Muscle of leg (tissue), 11 donors: ENCODE measurements around the gene NT5C1A. TPM values are rescaled to one million over a fixed set of nuclear protein-coding genes. Genes with fewer than 3 reads are reported as not detected.

Source experiments
- DNase-seq: peaks from one replicate; pipeline ENCODE4 v3.0.0; 2013
- H3K27ac ChIP-seq: one replicate; pipeline ENCODE4 v1.5.1; 2013; ENCODE audit warnings: mild to moderate bottlenecking, low read length, control low read depth
- H3K27me3 ChIP-seq: one replicate; pipeline ENCODE4 v1.6.1; 2013; ENCODE audit warnings: low read length; ENCODE audit not compliant: control insufficient read depth, insufficient read depth
- H3K36me3 ChIP-seq: one replicate; pipeline ENCODE4 v1.6.1; 2013; ENCODE audit warnings: low read length; ENCODE audit not compliant: control insufficient read depth, insufficient read depth
- H3K4me1 ChIP-seq: one replicate; pipeline ENCODE4 v1.6.1; 2013; ENCODE audit warnings: low read length; ENCODE audit not compliant: control insufficient read depth, insufficient read depth
- H3K4me3 ChIP-seq: one replicate; pipeline ENCODE4 v1.5.1; 2013; ENCODE audit warnings: low read length, control low read depth
- H3K9me3 ChIP-seq: replicated peaks from 2 replicates; pipeline ENCODE4 v1.6.1; 2013; ENCODE audit warnings: low read depth, low read length; ENCODE audit not compliant: control insufficient read depth
- WGBS: methylation state at CpG from one replicate; pipeline ENCODE4 v1.1.5; 2013; ENCODE audit warnings: missing lambda C conversion rate; ENCODE audit not compliant: insufficient coverage; 5-methylcytosine and 5-hydroxymethylcytosine counted together
- polyA plus RNA-seq, 8 donors: library from polyadenylated mRNA; unstranded; fragments of 120-200 nt; gene quantifications; one replicate each; pipeline versions ENCODE4 v1.2.1 to v1.2.3, GENCODE V29; 2013; ENCODE audit warnings: inconsistent platforms in 1 of 8, low replicate concordance in 1 of 8; ENCODE audit not compliant: insufficient read length in 8 of 8, insufficient read depth in 1 of 8
- total RNA-seq: library from RNA; stranded (reverse); fragments of 120-200 nt; gene quantifications from one replicate; pipeline ENCODE4 v1.2.4, GENCODE V29; 2013

Gene NT5C1A
- total and polyA plus RNA-seq, 9 donors, result 4.1 to 9.3 (median 6.3) TPM

GRCh38 chr1:39701049-39701439 lies 29.1 kb upstream of the NT5C1A start:
- WGBS, result 7% methylated on average over 10 of the region's 12 CpGs
- Histone ChIP-seq H3K27me3 (peaks cover 19% of the 10 kb centered on the region), H3K4me3 (no peak overlapping the region), H3K9me3 (no peaks in the 10 kb centered on the region), H3K27ac (no peak overlapping the region), H3K36me3 (no peaks in the 10 kb centered on the region), H3K4me1 (peaks cover 5% of the 10 kb centered on the region)
- no peak for DNase-seq

- H3K4me3 ChIP-seq, result no peak overlapping the region
- WGBS, result no CpG with 5 or more reads among the region's 3 CpGs
- H3K27me3 ChIP-seq, result peaks cover 22% of the 10 kb centered on the region
These were observed 28.4 kb upstream of the NT5C1A start for GRCh38 chr1:39700348-39700747.

GRCh38 chr1:39699419-39699818 lies 27.5 kb upstream of the NT5C1A start:
- Histone ChIP-seq H3K27ac (no peak overlapping the region), H3K4me1 (peaks cover 12% of the 10 kb centered on the region), H3K4me3 (no peak overlapping the region), H3K36me3 (no peaks in the 10 kb centered on the region), H3K27me3 (peaks cover 27% of the 10 kb centered on the region), H3K9me3 (no peaks in the 10 kb centered on the region)
- WGBS, result 92% methylated on average over 2 of the region's 3 CpGs
- no peak for DNase-seq

More at GRCh38 chr1:39700348-39700747, 28.4 kb upstream of the NT5C1A start:
- no peak for DNase-seq
- Histone ChIP-seq H3K9me3 (no peaks in the 10 kb centered on the region), H3K36me3 (no peaks in the 10 kb centered on the region), H3K27ac (no peak overlapping the region), H3K4me1 (peaks cover 5% of the 10 kb centered on the region)

GRCh38 chr1:39698568-39698967 lies 26.7 kb upstream of the NT5C1A start:
- no peak overlapping the region for H3K27ac ChIP-seq
- H3K4me1 ChIP-seq, result peaks cover 18% of the 10 kb centered on the region
- no peaks in the 10 kb centered on the region for H3K36me3 ChIP-seq
- H3K9me3 ChIP-seq, result no peaks in the 10 kb centered on the region
- peaks cover 31% of the 10 kb centered on the region for H3K27me3 ChIP-seq
- H3K4me3 ChIP-seq, result no peak overlapping the region
- WGBS, result 61% methylated on average over 4 of the region's 4 CpGs
- DNase-seq, result no peak

GRCh38 chr1:39696448-39696847 lies 24.5 kb upstream of the NT5C1A start:
- Histone ChIP-seq H3K27me3 (peaks cover 52% of the 10 kb centered on the region), H3K9me3 (no peaks in the 10 kb centered on the region), H3K27ac (no peak overlapping the region), H3K36me3 (no peaks in the 10 kb centered on the region), H3K4me1 (peaks cover 29% of the 10 kb centered on the region), H3K4me3 (no peak overlapping the region)
- DNase-seq, result no peak
- no CpG with 5 or more reads among the region's 1 CpG for WGBS

GRCh38 chr1:39695016-39695415 lies 23.1 kb upstream of the NT5C1A start:
- DNase-seq, result no peak
- WGBS, result no CpG with 5 or more reads among the region's 1 CpG
- Histone ChIP-seq H3K36me3 (no peaks in the 10 kb centered on the region), H3K9me3 (no peaks in the 10 kb centered on the region), H3K4me1 (peaks cover 37% of the 10 kb centered on the region), H3K4me3 (no peak overlapping the region), H3K27ac (peak overlapping the region; percentile 65), H3K27me3 (peaks cover 62% of the 10 kb centered on the region)

GRCh38 chr1:39694026-39694425 lies 22.1 kb upstream of the NT5C1A start:
- no CpG with 5 or more reads among the region's 1 CpG for WGBS
- Histone ChIP-seq H3K4me1 (peaks cover 37% of the 10 kb centered on the region), H3K27me3 (peaks cover 72% of the 10 kb centered on the region), H3K9me3 (no peaks in the 10 kb centered on the region), H3K4me3 (no peak overlapping the region), H3K36me3 (no peaks in the 10 kb centered on the region), H3K27ac (peak overlapping the region; percentile 65)
- DNase-seq, result peak; percentile 64

GRCh38 chr1:39692152-39693074 lies 20.5 kb upstream of the NT5C1A start:
- DNase-seq, result no peak
- Histone ChIP-seq H3K4me1 (peaks cover 37% of the 10 kb centered on the region), H3K9me3 (no peaks in the 10 kb centered on the region), H3K27me3 (peaks cover 77% of the 10 kb centered on the region), H3K36me3 (no peaks in the 10 kb centered on the region), H3K4me3 (peak overlapping the region; percentile 16), H3K27ac (peak overlapping the region; percentile 42)
- 2% methylated on average over 46 of the region's 56 CpGs for WGBS

GRCh38 chr1:39691383-39692151 lies 19.7 kb upstream of the NT5C1A start, which contains the start of gene HPCAL4:
Gene HPCAL4 (minus strand): TSS chr1:39691433. CDS start chr1:39684603, 6,830 bp downstream.
- WGBS, result under 1% methylated on average over 30 of the region's 47 CpGs
- Histone ChIP-seq H3K4me3 (peak within 1 kb of the TSS; percentile 16), H3K36me3 (no peaks in the 10 kb centered on the region), H3K9me3 (no peaks in the 10 kb centered on the region), H3K27me3 (peaks cover 80% of the 10 kb centered on the region), H3K27ac (peak within 1 kb of the TSS; percentile 42), H3K4me1 (peaks cover 37% of the 10 kb centered on the region)
- DNase-seq, result peak; percentile 92

- peaks cover 37% of the 10 kb centered on the region for H3K4me1 ChIP-seq
- H3K27ac ChIP-seq, result no peak overlapping the region
- no peak for DNase-seq
- H3K9me3 ChIP-seq, result no peaks in the 10 kb centered on the region
- WGBS, result 9% methylated on average over 25 of the region's 28 CpGs
- H3K27me3 ChIP-seq, result peaks cover 85% of the 10 kb centered on the region
- H3K4me3 ChIP-seq, result no peak overlapping the region
- H3K36me3 ChIP-seq, result no peaks in the 10 kb centered on the region
These were observed 19.0 kb upstream of the NT5C1A start for GRCh38 chr1:39690794-39691382.
